Dendritic cell treated with granulocyte-macrophage colony-stimulating factor and Interleukin-4, amounts not matched to agents 40 ng/mL and 50 ng/mL, for 4 days (primary cell): ENCODE results near the gene ASPHD1.
"Not testable (repeated sequence)": the region's sequence is repeated elsewhere in the genome, so short reads cannot be mapped to it uniquely, and the experiment has no call there.

Source experiments
- H3K27ac Mint-ChIP-seq: one replicate; pipeline ENCODE4 v1.8.0; 2022; ENCODE audit warnings: mild to moderate bottlenecking, mixed read lengths
- H3K27me3 Mint-ChIP-seq: one replicate; pipeline ENCODE4 v1.8.0; 2022; ENCODE audit warnings: mild to moderate bottlenecking, mixed read lengths
- H3K36me3 Mint-ChIP-seq: one replicate; pipeline ENCODE4 v1.8.0; 2022; ENCODE audit warnings: low read depth, mixed read lengths
- H3K4me1 Mint-ChIP-seq: one replicate; pipeline ENCODE4 v1.8.0; 2022; ENCODE audit warnings: low read depth, mixed read lengths
- H3K4me3 Mint-ChIP-seq: one replicate; pipeline ENCODE4 v1.8.0; 2022; ENCODE audit warnings: mild to moderate bottlenecking, moderate library complexity, mixed read lengths
- H3K9me3 Mint-ChIP-seq: one replicate; pipeline ENCODE4 v1.8.0; 2022; ENCODE audit warnings: mixed read lengths
- intact Hi-C: fragments of 100-400 bp; cut with micrococcal nuclease; formaldehyde crosslinking; loops from one replicate; pipeline ENCODE4 v1.15.0; 2022

ASPHD1 gene

DNA sequence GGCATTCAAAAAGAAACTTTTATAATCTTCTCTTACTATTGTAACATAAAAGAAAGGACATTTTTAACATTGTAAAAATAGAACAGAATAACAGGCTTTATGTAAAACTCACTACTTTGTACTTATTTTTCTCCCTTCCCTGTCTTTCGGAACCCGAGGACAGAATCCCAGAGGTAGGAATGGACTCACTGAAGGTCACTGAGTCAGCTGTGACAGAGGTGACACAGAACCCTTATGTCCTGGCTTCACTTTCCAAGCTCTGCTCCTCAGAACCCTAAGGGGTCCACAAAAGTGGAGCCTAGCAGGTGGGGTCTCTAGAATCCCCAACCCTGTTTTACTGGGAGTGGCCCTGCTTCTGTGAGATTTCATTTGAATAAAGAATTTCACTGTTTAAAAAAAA is 22.0 kb downstream of the ASPHD1 start:
- Mint-ChIP-seq H3K27ac (no peak overlapping the region), H3K4me1 (peaks cover 30% of the 10 kb centered on the region), H3K27me3 (no peaks in the 10 kb centered on the region), H3K9me3 (no peaks in the 10 kb centered on the region), H3K36me3 (peaks cover 78% of the 10 kb centered on the region), H3K4me3 (no peak overlapping the region)
- intact Hi-C loops: no loop called here

DNA sequence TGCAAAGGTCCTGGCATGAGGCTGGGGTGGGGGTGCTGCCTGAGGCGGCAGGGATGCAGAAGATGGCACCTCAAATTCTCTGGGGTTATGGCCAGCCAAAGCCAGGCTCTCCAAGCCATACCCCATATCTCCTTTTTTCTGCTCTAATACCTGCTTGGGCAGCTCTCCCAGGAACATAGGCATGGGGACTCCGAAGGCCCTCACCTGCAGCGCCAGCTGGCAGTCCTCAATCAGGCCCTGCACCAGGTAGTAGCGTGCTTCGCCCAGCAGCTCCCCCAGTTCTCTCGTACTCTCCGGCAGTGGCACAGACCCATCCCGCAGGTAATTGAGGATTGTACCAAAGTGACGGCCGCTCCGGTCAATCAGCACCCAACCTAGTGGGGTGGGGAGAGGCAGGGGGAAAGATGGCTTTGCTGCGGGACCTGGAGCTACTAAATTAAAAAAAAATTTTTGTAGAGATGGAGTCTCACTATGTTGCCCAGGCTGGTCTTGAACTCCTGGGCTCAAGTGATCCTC is 22.8 kb downstream of the ASPHD1 start:
- no peak overlapping the region for H3K27ac Mint-ChIP-seq
- peaks cover 34% of the 10 kb centered on the region for H3K4me1 Mint-ChIP-seq
- no peaks in the 10 kb centered on the region for H3K9me3 Mint-ChIP-seq
- peaks cover 71% of the 10 kb centered on the region for H3K36me3 Mint-ChIP-seq
- intact Hi-C loops: no loop called here
- no peak overlapping the region for H3K4me3 Mint-ChIP-seq
- no peaks in the 10 kb centered on the region for H3K27me3 Mint-ChIP-seq

- H3K9me3 Mint-ChIP-seq: no peaks in the 10 kb centered on the region
- intact Hi-C loops: no loop called here
- H3K27ac Mint-ChIP-seq: peak overlapping the region; percentile 93
- no peaks in the 10 kb centered on the region for H3K27me3 Mint-ChIP-seq
- peaks cover 34% of the 10 kb centered on the region for H3K4me1 Mint-ChIP-seq
- peaks cover 55% of the 10 kb centered on the region for H3K36me3 Mint-ChIP-seq
- peak overlapping the region; percentile 92 for H3K4me3 Mint-ChIP-seq
Measured at GRCh38 chr16:29925105-29925756, 24.9 kb downstream of the ASPHD1 start.

DNA sequence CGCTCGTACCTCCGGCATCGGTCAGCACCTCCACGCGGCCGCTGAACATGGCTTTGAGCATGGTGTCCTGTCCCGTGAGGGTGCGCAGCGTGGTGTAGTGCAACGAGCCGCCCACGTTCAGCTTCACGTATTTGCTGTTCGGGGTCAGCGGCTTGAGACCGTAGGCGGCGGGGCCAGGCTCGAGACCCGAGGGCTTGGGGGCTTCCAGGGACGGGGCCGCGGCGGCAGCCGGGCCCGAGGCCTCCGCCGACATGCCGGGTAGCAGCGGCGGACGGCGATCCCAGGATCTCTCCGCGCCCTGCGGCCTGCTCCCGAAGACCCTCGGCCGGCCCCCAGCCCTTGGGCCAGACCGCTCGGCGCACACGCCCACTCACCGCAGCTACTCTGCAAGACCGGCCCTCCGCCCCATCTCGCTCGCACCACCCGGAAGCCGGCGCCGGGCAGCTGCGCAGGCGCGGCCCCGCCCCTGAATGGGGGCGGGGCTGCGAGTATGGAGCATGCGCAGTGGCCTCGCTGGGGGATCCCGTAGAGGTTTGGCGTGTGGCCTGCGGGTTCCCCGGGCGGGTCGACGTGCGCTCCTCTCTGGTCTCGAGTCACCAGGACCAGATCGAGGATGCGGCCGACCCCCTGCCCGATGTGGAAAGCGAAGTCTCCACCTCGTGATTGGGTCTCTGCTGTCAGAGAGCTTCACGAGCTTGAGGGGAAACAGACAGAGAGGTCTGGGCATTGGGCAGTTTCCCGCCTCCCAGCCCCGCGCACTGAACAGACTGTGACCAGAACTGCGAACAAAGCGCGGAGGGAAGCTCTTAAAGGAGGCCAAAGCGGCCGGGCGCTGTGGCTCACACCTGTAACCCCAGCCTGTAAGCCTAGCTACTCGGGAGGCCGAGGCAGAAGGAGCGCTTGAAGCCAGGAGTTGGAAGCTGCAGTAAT is 25.8 kb downstream of the ASPHD1 start, which contains the start of gene KCTD13:
Gene KCTD13, minus strand, starts transcription at position 446 of the 930 bp plus-strand sequence. Its CDS starts 193 bp downstream, at position 253.
- no peaks in the 10 kb centered on the region for H3K27me3 Mint-ChIP-seq
- no peaks in the 10 kb centered on the region for H3K9me3 Mint-ChIP-seq
- peak within 1 kb of the TSS; percentile 93 for H3K27ac Mint-ChIP-seq
- peaks cover 47% of the 10 kb centered on the region for H3K36me3 Mint-ChIP-seq
- peaks cover 34% of the 10 kb centered on the region for H3K4me1 Mint-ChIP-seq
- intact Hi-C loops: no loop called here
- peak within 1 kb of the TSS; percentile 92 for H3K4me3 Mint-ChIP-seq

GRCh38 chr16:29926711-29927052 is 26.4 kb downstream of the ASPHD1 start:
- Mint-ChIP-seq H3K4me3 (peak overlapping the region; percentile 92), H3K9me3 (no peaks in the 10 kb centered on the region), H3K27ac (peak overlapping the region; percentile 93), H3K36me3 (peaks cover 40% of the 10 kb centered on the region), H3K27me3 (no peaks in the 10 kb centered on the region), H3K4me1 (peaks cover 34% of the 10 kb centered on the region)
- intact Hi-C loops: no loop called here

DNA sequence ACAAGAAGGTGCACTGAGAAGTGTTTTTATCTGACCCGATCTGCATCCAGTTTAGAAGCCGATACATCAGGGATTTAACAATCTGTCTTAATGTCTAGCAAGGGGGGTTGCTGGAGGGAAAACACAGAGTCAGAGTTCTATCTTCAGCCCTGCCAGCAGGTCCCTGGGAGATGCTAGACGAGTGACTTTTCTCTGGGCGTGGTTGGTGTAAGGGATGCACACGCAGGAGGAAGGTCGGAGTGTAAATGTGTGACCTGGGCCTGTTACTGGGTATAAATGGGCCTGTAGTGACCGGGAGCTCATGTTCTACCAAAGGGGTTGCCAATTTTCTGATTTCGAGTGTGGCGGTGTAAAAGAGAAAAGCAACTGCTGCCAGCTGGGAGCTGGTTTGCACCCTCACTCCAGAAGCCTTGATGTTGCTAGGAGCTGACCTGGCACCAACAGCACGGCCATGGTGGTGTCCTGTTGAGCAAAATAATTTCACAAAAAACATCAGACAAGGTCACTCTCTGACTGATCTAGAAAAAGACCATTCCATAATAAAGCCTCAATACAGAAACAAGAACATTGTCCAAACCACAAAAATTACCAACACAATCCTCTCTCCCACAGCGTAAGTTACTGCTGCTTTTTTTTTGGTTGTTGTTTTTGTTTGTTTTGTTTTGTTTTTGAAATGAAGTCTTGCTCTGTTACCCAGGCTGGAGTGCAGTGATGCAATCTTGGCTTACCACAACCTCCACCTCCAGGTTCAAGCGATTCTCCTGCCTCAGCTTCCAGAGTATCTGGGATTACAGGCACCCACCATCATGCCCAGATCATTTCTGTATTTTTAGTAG is 27.0 kb downstream of the ASPHD1 start:
- no peaks in the 10 kb centered on the region for H3K9me3 Mint-ChIP-seq
- peak overlapping the region; percentile 92 for H3K4me3 Mint-ChIP-seq
- intact Hi-C loops: no loop called here
- peaks cover 34% of the 10 kb centered on the region for H3K4me1 Mint-ChIP-seq
- H3K36me3 Mint-ChIP-seq: peaks cover 39% of the 10 kb centered on the region
- peak overlapping the region; percentile 93 for H3K27ac Mint-ChIP-seq
- no peaks in the 10 kb centered on the region for H3K27me3 Mint-ChIP-seq

GRCh38 chr16:29931750-29932149 is 31.5 kb downstream of the ASPHD1 start:
- intact Hi-C loops, H3K4me3 Mint-ChIP-seq, H3K27ac Mint-ChIP-seq, H3K9me3 Mint-ChIP-seq, H3K36me3 Mint-ChIP-seq: not testable (repeated sequence)
- Mint-ChIP-seq H3K27me3 (peaks cover 15% of the 10 kb centered on the region), H3K4me1 (peaks cover 10% of the 10 kb centered on the region)

- peaks cover 22% of the 10 kb centered on the region for H3K27me3 Mint-ChIP-seq
- no peaks in the 10 kb centered on the region for H3K9me3 Mint-ChIP-seq
- no peak overlapping the region for H3K27ac Mint-ChIP-seq
- intact Hi-C loops: no loop called here
- H3K4me3 Mint-ChIP-seq: no peak overlapping the region
- no peaks in the 10 kb centered on the region for H3K36me3 Mint-ChIP-seq
- no peaks in the 10 kb centered on the region for H3K4me1 Mint-ChIP-seq
Measured at GRCh38 chr16:29940656-29941055, 40.4 kb downstream of the ASPHD1 start.

GRCh38 chr16:29943846-29944799 is 43.8 kb downstream of the ASPHD1 start:
- Mint-ChIP-seq H3K4me3 (no peak overlapping the region), H3K27me3 (peaks cover 19% of the 10 kb centered on the region), H3K36me3 (no peaks in the 10 kb centered on the region), H3K9me3 (no peaks in the 10 kb centered on the region), H3K27ac (no peak overlapping the region), H3K4me1 (no peaks in the 10 kb centered on the region)
- intact Hi-C loops: no loop called here

DNA sequence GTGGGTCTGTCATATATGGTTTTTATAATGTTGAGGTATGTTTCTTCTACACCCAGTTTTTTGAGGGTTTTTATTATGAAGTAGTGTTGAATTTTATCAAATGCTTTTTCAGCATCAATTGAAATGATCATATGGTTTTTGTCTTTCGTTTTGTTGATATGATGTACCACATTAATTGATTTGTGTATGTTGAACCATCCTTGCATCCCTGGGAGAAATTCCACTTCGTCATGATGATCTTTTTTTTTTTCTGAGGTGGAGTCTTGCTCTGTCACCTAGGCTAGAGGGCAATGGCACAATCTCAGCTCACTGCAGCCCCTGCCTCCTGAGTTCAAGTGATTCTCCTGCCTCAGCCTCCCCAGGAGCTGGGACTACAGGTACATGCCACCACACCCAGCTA is 47.6 kb downstream of the ASPHD1 start:
- H3K4me1 Mint-ChIP-seq: no peaks in the 10 kb centered on the region
- H3K36me3 Mint-ChIP-seq: no peaks in the 10 kb centered on the region
- no peaks in the 10 kb centered on the region for H3K9me3 Mint-ChIP-seq
- H3K27me3 Mint-ChIP-seq: peaks cover 5% of the 10 kb centered on the region
- H3K27ac Mint-ChIP-seq: no peak overlapping the region
- no peak overlapping the region for H3K4me3 Mint-ChIP-seq
- intact Hi-C loops: no loop called here

DNA sequence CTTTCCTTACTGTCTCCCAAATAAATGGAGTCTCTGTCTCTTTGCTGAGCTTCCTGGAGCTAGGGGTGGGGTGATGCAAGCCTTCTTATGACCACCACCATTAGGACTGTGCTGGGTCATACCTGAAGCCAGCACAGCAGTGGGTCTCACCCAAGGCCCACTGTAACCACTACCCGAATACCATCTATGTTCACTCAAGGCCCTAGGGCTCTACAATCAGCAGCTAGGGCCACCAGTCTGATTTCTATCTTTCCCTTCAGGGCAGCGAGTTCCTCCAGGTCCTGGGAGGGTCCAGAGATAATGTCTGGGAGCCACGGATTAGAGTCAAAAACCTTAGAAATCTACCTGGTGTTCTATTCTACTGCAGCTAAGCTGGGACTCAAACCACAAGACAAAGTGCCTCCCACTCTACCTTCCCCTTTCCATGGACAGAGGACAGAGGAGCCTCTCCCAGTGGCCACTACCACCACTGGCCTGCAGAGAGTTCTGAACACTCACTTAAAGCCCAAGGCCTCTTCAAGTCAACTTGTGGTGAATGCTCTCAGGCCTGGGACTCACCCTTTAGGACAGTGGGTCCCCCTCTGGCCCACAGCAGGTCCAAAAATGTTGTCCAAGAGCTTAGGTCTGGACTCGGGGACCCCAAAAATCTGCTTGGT is 50.6 kb downstream of the ASPHD1 start:
- H3K36me3 Mint-ChIP-seq: no peaks in the 10 kb centered on the region

DNA sequence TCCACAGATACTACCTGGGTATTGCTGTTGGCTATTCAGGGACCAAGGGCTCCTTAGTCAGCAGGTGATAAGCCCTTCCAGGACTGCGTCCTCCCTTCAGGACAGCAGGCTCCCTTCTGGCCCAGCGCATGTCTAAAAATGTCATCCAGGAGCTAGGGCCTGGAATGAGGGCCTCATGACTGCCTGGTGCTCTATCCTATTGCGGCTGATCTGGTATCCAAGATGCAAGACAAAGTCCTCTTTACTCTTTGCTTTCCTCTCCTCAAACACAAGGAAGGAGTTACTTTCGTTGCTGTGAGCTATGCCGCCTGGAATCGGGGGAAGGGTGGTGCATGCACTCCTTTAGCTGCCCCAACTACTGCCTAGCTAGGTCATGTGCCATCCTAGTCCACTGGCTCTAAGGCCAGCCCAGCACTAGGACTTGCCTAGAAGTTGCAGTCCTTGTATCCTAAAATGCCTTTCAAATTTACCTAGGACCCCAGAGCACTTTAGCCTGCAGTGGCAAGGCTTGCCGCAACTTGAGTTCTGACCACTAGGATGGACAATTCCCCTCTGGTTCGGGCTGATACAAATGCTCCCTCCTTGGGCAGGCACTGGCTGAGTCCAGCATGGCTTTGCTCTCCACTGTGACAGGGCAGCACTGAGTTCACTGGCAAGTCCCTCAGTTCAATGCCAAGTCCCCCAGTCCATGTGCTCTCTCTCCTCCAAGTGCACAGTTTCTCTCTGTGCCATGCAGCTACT is 51.5 kb downstream of the ASPHD1 start:
- no peaks in the 10 kb centered on the region for H3K4me1 Mint-ChIP-seq
- H3K36me3 Mint-ChIP-seq: no peaks in the 10 kb centered on the region
- intact Hi-C loops: no loop called here
- no peaks in the 10 kb centered on the region for H3K9me3 Mint-ChIP-seq
- H3K4me3 Mint-ChIP-seq: no peak overlapping the region
- H3K27me3 Mint-ChIP-seq: no peaks in the 10 kb centered on the region
- no peak overlapping the region for H3K27ac Mint-ChIP-seq

More for the DNA sequence above, 50.6 kb downstream of the ASPHD1 start:
- Mint-ChIP-seq H3K27ac (no peak overlapping the region), H3K4me1 (no peaks in the 10 kb centered on the region), H3K9me3 (no peaks in the 10 kb centered on the region), H3K4me3 (no peak overlapping the region), H3K27me3 (no peaks in the 10 kb centered on the region)
- intact Hi-C loops: no loop called here
